H9 (cell line): ENCODE results near the gene TMEM184A. TPM values are rescaled to one million over a fixed set of nuclear protein-coding genes. Genes with fewer than 3 reads are reported as not detected.

Source experiments
- DNase-seq: peaks from one replicate; pipeline ENCODE4 v3.0.0-alpha.2; 2017
- H2AFZ ChIP-seq: one replicate; pipeline ENCODE4 v1.6.1; 2013; ENCODE audit warnings: mild to moderate bottlenecking, low read length, control low read depth, moderate library complexity
- H2AK5ac ChIP-seq: 2 replicates; pipeline ENCODE4 v1.6.1; 2013; ENCODE audit warnings: low read length, control low read depth, mixed read lengths; ENCODE audit not compliant: insufficient read length
- H2BK120ac ChIP-seq: one replicate; pipeline ENCODE4 v1.6.1; 2013; ENCODE audit warnings: low read depth, mild to moderate bottlenecking, low read length, control low read depth, inconsistent platforms; ENCODE audit not compliant: poor library complexity, severe bottlenecking
- H2BK12ac ChIP-seq: 2 replicates; pipeline ENCODE4 v1.6.1; 2013; ENCODE audit warnings: low read length, control low read depth, mixed read lengths, low read depth; ENCODE audit not compliant: insufficient read length
- H2BK15ac ChIP-seq: 2 replicates; pipeline ENCODE4 v1.6.1; 2013; ENCODE audit warnings: low read depth, low read length, control low read depth
- H2BK20ac ChIP-seq: one replicate; pipeline ENCODE4 v1.6.1; 2013; ENCODE audit warnings: low read depth, mild to moderate bottlenecking, low read length, control low read depth, inconsistent platforms; ENCODE audit not compliant: poor library complexity, severe bottlenecking
- H2BK5ac ChIP-seq: 2 replicates; pipeline ENCODE4 v1.6.1; 2013; ENCODE audit warnings: low read length, control low read depth, mixed read lengths; ENCODE audit not compliant: insufficient read length
- H3K14ac ChIP-seq: 2 replicates; pipeline ENCODE4 v1.6.1; 2013; ENCODE audit warnings: low read length, control low read depth; ENCODE audit not compliant: insufficient read depth
- H3K18ac ChIP-seq: 2 replicates; pipeline ENCODE4 v1.6.1; 2013; ENCODE audit warnings: low read depth, mild to moderate bottlenecking, mixed read lengths, low read length, control low read depth; ENCODE audit not compliant: insufficient read length
- H3K23ac ChIP-seq: 2 replicates; pipeline ENCODE4 v1.6.1; 2013; ENCODE audit warnings: low read length, control low read depth, mixed read lengths, low read depth; ENCODE audit not compliant: insufficient read length
- H3K23me2 ChIP-seq: 2 replicates; pipeline ENCODE4 v1.6.1; 2013; ENCODE audit warnings: low read depth, mild to moderate bottlenecking, mixed read lengths, low read length, control low read depth; ENCODE audit not compliant: insufficient read length, poor library complexity, severe bottlenecking
- H3K27ac ChIP-seq: 2 replicates; pipeline ENCODE4 v1.5.1; 2013; ENCODE audit warnings: low read length, control low read depth, mixed read lengths, low read depth; ENCODE audit not compliant: insufficient read length
- H3K27me3 ChIP-seq: 2 replicates; pipeline ENCODE4 v1.6.1; 2013; ENCODE audit warnings: low read length, control low read depth, inconsistent platforms; ENCODE audit not compliant: insufficient read depth
- H3K4ac ChIP-seq: 2 replicates; pipeline ENCODE4 v1.6.1; 2013; ENCODE audit warnings: low read depth, mild to moderate bottlenecking, control low read depth, inconsistent platforms, low read length, moderate library complexity
- H3K4me1 ChIP-seq: 2 replicates; pipeline ENCODE4 v1.6.1; 2013; ENCODE audit warnings: low read length, control low read depth, inconsistent platforms; ENCODE audit not compliant: insufficient read depth
- H3K4me2 ChIP-seq: 2 replicates; pipeline ENCODE4 v1.6.1; 2013; ENCODE audit warnings: low read length, control low read depth, mixed read lengths; ENCODE audit not compliant: insufficient read length, insufficient read depth
- H3K56ac ChIP-seq: 2 replicates; pipeline ENCODE4 v1.6.1; 2013; ENCODE audit warnings: low read depth, mild to moderate bottlenecking, mixed read lengths, low read length, control low read depth; ENCODE audit not compliant: insufficient read length
- H3K79me1 ChIP-seq: 2 replicates; pipeline ENCODE4 v1.6.1; 2013; ENCODE audit warnings: low read depth, mild to moderate bottlenecking, moderate library complexity, low read length, control low read depth, inconsistent platforms; ENCODE audit not compliant: insufficient read depth, poor library complexity, severe bottlenecking
- H3K79me2 ChIP-seq: 2 replicates; pipeline ENCODE4 v1.6.1; 2013; ENCODE audit warnings: low read length, control low read depth, inconsistent platforms; ENCODE audit not compliant: insufficient read depth
- H3K9ac ChIP-seq: 2 replicates; pipeline ENCODE4 v1.6.1; 2013; ENCODE audit warnings: low read length, control low read depth, mixed read lengths; ENCODE audit not compliant: insufficient read length; ENCODE audit errors: extremely low read depth
- H3K9me3 ChIP-seq: one replicate; pipeline ENCODE4 v1.6.1; 2013; ENCODE audit warnings: low read depth, low read length, inconsistent platforms; ENCODE audit not compliant: control insufficient read depth
- H3T11ph ChIP-seq: one replicate; pipeline ENCODE4 v1.6.1; 2013; ENCODE audit warnings: mild to moderate bottlenecking, low read length, control low read depth, inconsistent platforms
- H4K20me1 ChIP-seq: one replicate; pipeline ENCODE4 v1.6.1; 2013; ENCODE audit not compliant: control insufficient read depth, insufficient read length, insufficient read depth
- H4K5ac ChIP-seq: 2 replicates; pipeline ENCODE4 v1.6.1; 2013; ENCODE audit warnings: low read depth, mild to moderate bottlenecking, mixed read lengths, low read length, control low read depth; ENCODE audit not compliant: insufficient read length
- H4K8ac ChIP-seq: replicated peaks from 2 replicates; pipeline ENCODE4 v1.6.1; 2013; ENCODE audit warnings: low read length, control low read depth, mixed read lengths, low read depth; ENCODE audit not compliant: insufficient read length
- H4K91ac ChIP-seq: 2 replicates; pipeline ENCODE4 v1.6.1; 2013; ENCODE audit warnings: low read depth, mild to moderate bottlenecking, moderate library complexity, mixed read lengths, low read length, control low read depth; ENCODE audit not compliant: insufficient read length
- H3K27ac Mint-ChIP-seq, 3 experiments: 2 replicates in 2 of 3; 3 replicates in 1 of 3; pipeline ENCODE4 v1.8.0; 2020 to 2021; ENCODE audit warnings: mixed read lengths in 3 of 3, mild to moderate bottlenecking in 1 of 3, moderate library complexity in 1 of 3
- H3K27me3 Mint-ChIP-seq: 2 replicates; pipeline ENCODE4 v1.8.0; 2021; ENCODE audit warnings: low read depth, mild to moderate bottlenecking, moderate library complexity, mixed read lengths
- H3K36me3 Mint-ChIP-seq, 3 experiments: 2 replicates in 2 of 3; 3 replicates in 1 of 3; pipeline ENCODE4 v1.8.0; 2020 to 2021; ENCODE audit warnings: low read depth in 3 of 3, mixed read lengths in 3 of 3; ENCODE audit not compliant: insufficient read depth in 1 of 3
- H3K4me1 Mint-ChIP-seq, 2 experiments: 2 replicates each; pipeline ENCODE4 v1.8.0; 2020; ENCODE audit warnings: mixed read lengths in 2 of 2
- H3K4me3 Mint-ChIP-seq, 2 experiments: 2 replicates in 1 of 2; 3 replicates in 1 of 2; pipeline ENCODE4 v1.8.0; 2020 to 2021; ENCODE audit warnings: mild to moderate bottlenecking in 2 of 2, mixed read lengths in 2 of 2, moderate library complexity in 1 of 2
- H3K9me3 Mint-ChIP-seq, 2 experiments: 2 replicates in 1 of 2; 3 replicates in 1 of 2; pipeline ENCODE4 v1.8.0; 2020; ENCODE audit warnings: mild to moderate bottlenecking in 2 of 2, mixed read lengths in 2 of 2, moderate library complexity in 1 of 2
- CTCF ChIP-seq: fragments of 200-600 bp; sonication (generic); conservative IDR thresholded peaks from 3 replicates; pipeline ENCODE4 v1.8.0; 2021; ENCODE audit warnings: antibody characterized with exemption, mild to moderate bottlenecking
- WGBS: extraction: QIAGEN DNeasy Blood & Tissue Kit; methylation state at CpG from one replicate; pipeline ENCODE4 v1.1.7; 2013; ENCODE audit warnings: missing lambda C conversion rate, low lambda C conversion rate, mixed read lengths; ENCODE audit not compliant: insufficient read length; ENCODE audit errors: extremely low coverage; 5-methylcytosine and 5-hydroxymethylcytosine counted together
- total RNA-seq: library from RNA; stranded (reverse); gene quantifications from 2 replicates; pipeline ENCODE4 v1.2.1, GENCODE V29; 2021

TMEM184A gene
- total RNA-seq, 1 experiment from 2014 or later: 1.3 TPM

GRCh38 chr7:1595636-1596035 is 39.6 kb upstream of the TMEM184A start:
- no peak overlapping the region for H3K4ac ChIP-seq
- peaks cover 8 to 17% of the 10 kb centered on the region in 2 experiments for H3K4me1 Mint-ChIP-seq
- no peaks in the 10 kb centered on the region for H4K20me1 ChIP-seq
- no peak for DNase-seq
- no peaks in the 10 kb centered on the region for H3K36me3 Mint-ChIP-seq
- H3K4me1 ChIP-seq: no peaks in the 10 kb centered on the region
- no peak overlapping the region for H2BK20ac ChIP-seq
- no peak overlapping the region for H2AK5ac ChIP-seq
- no peaks in the 10 kb centered on the region for H3K79me2 ChIP-seq
- no peak overlapping the region for H2BK12ac ChIP-seq
- H3K4me3 Mint-ChIP-seq: no peak overlapping the region
- H3T11ph ChIP-seq: no peak overlapping the region
- no peak overlapping the region; a peak in 1 of 7 replicates for H3K27ac Mint-ChIP-seq
- H2BK5ac ChIP-seq: no peak overlapping the region
- peaks cover 15% of the 10 kb centered on the region for H3K27me3 Mint-ChIP-seq
- no peak overlapping the region for H3K18ac ChIP-seq
- H3K23ac ChIP-seq: no peak overlapping the region
- no peak overlapping the region for H3K4me2 ChIP-seq
- H3K79me1 ChIP-seq: no peaks in the 10 kb centered on the region
- H4K5ac ChIP-seq: no peak overlapping the region
- no peaks in the 10 kb centered on the region for H3K23me2 ChIP-seq
- no peak overlapping the region for H4K8ac ChIP-seq
- no peak overlapping the region for H3K56ac ChIP-seq
- no peak for TF ChIP-seq CTCF
- H2BK15ac ChIP-seq: no peak overlapping the region
- H3K27me3 ChIP-seq: no peaks in the 10 kb centered on the region
- H3K9me3 ChIP-seq: no peaks in the 10 kb centered on the region
- no peak overlapping the region for H3K9ac ChIP-seq
- no peak overlapping the region for H2BK120ac ChIP-seq
- WGBS: no CpG with 5 or more reads among the region's 12 CpGs
- H2AFZ ChIP-seq: no peak overlapping the region
- H4K91ac ChIP-seq: no peak overlapping the region
- no peak overlapping the region for H3K14ac ChIP-seq
- no peak overlapping the region for H3K27ac ChIP-seq
- no peaks in the 10 kb centered on the region for H3K9me3 Mint-ChIP-seq
